Mesenchymal stem cell (in vitro differentiated cells and primary cell): ENCODE results near the gene LIN7B.

Source experiments
- DNase-seq: peaks from one replicate; pipeline ENCODE4 v3.0.0-alpha.2; 2013
- H2AFZ ChIP-seq: one replicate; pipeline ENCODE4 v1.6.1; 2013; ENCODE audit warnings: low read depth, mild to moderate bottlenecking, control low read depth, inconsistent platforms, low read length, moderate library complexity
- H2AK5ac ChIP-seq: 2 replicates; pipeline ENCODE4 v1.6.1; 2013; ENCODE audit warnings: low read length, moderate library complexity, mild to moderate bottlenecking, inconsistent platforms; ENCODE audit not compliant: severe bottlenecking
- H2BK120ac ChIP-seq: one replicate; pipeline ENCODE4 v1.6.1; 2013; ENCODE audit warnings: low read depth, mild to moderate bottlenecking, inconsistent platforms, low read length, moderate library complexity
- H2BK12ac ChIP-seq, 2 experiments: one replicate each; pipeline ENCODE4 v1.6.1; 2013; ENCODE audit warnings: inconsistent platforms in 2 of 2, low read length in 2 of 2, mild to moderate bottlenecking in 2 of 2, moderate library complexity in 2 of 2, control low read depth in 1 of 2
- H2BK15ac ChIP-seq: one replicate; pipeline ENCODE4 v1.6.1; 2013; ENCODE audit warnings: mild to moderate bottlenecking, low read depth, inconsistent platforms; ENCODE audit not compliant: poor library complexity, severe bottlenecking
- H2BK5ac ChIP-seq: 2 replicates; pipeline ENCODE4 v1.6.1; 2013; ENCODE audit warnings: low read depth, mild to moderate bottlenecking, low read length, control low read depth, inconsistent platforms; ENCODE audit not compliant: poor library complexity, severe bottlenecking
- H3K14ac ChIP-seq, 2 experiments: one replicate each; pipeline ENCODE4 v1.6.1; 2013; ENCODE audit warnings: inconsistent platforms in 2 of 2, low read length in 2 of 2, control low read depth in 1 of 2, mild to moderate bottlenecking in 1 of 2, moderate library complexity in 1 of 2
- H3K18ac ChIP-seq, 2 experiments: one replicate each; pipeline ENCODE4 v1.6.1; 2013; ENCODE audit warnings: inconsistent platforms in 2 of 2, low read length in 2 of 2, control low read depth in 1 of 2, low read depth in 1 of 2, mild to moderate bottlenecking in 1 of 2
- H3K23ac ChIP-seq, 2 experiments: one replicate each; pipeline ENCODE4 v1.6.1; 2013; ENCODE audit warnings: inconsistent platforms in 2 of 2, low read length in 2 of 2, mild to moderate bottlenecking in 2 of 2, moderate library complexity in 2 of 2, control low read depth in 1 of 2
- H3K27ac ChIP-seq: 2 replicates; pipeline ENCODE4 v1.5.1; 2013; ENCODE audit warnings: mild to moderate bottlenecking, moderate library complexity, low read length, control low read depth, inconsistent platforms; ENCODE audit not compliant: poor library complexity, severe bottlenecking
- H3K27me3 ChIP-seq, 2 experiments: 2 replicates each; pipeline versions ENCODE4 v1.6.1 to v1.7.0; 2013; ENCODE audit warnings: low read length in 2 of 2, mild to moderate bottlenecking in 2 of 2, moderate library complexity in 2 of 2, control low read depth in 1 of 2, inconsistent platforms in 1 of 2; ENCODE audit not compliant: control insufficient read depth in 1 of 2, insufficient read depth in 1 of 2
- H3K36me3 ChIP-seq, 2 experiments: 2 replicates each; pipeline versions ENCODE4 v1.6.1 to v1.7.0; 2013; ENCODE audit warnings: low read length in 2 of 2, control low read depth in 1 of 2, inconsistent platforms in 1 of 2, low read depth in 1 of 2, mild to moderate bottlenecking in 1 of 2; ENCODE audit not compliant: insufficient read depth in 2 of 2, control insufficient read depth in 1 of 2
- H3K4ac ChIP-seq, 2 experiments: one replicate each; pipeline ENCODE4 v1.6.1; 2013; ENCODE audit warnings: inconsistent platforms in 2 of 2, low read length in 2 of 2, mild to moderate bottlenecking in 2 of 2, moderate library complexity in 2 of 2, control low read depth in 1 of 2, low read depth in 1 of 2
- H3K4me1 ChIP-seq: 2 replicates; pipeline ENCODE4 v1.6.1; 2013; ENCODE audit warnings: low read depth, low read length, control low read depth; ENCODE audit not compliant: control insufficient read depth, insufficient read depth
- H3K4me2 ChIP-seq: 2 replicates; pipeline ENCODE4 v1.6.1; 2013; ENCODE audit warnings: low read length, mild to moderate bottlenecking, inconsistent platforms; ENCODE audit not compliant: poor library complexity, severe bottlenecking
- H3K4me3 ChIP-seq, 2 experiments: 2 replicates each; pipeline versions ENCODE4 v1.5.1 to v1.7.0; 2013; ENCODE audit warnings: low read length in 2 of 2, mild to moderate bottlenecking in 2 of 2, control low read depth in 1 of 2, low read depth in 1 of 2; ENCODE audit not compliant: insufficient read depth in 1 of 2
- H3K79me1 ChIP-seq: replicated peaks from 2 replicates; pipeline ENCODE4 v1.6.1; 2013; ENCODE audit warnings: mild to moderate bottlenecking, control low read depth, low read length, inconsistent platforms; ENCODE audit not compliant: poor library complexity, severe bottlenecking
- H3K9ac ChIP-seq: 2 replicates; pipeline ENCODE4 v1.7.0; 2013; ENCODE audit warnings: mild to moderate bottlenecking, low read length, moderate library complexity
- H3K9me3 ChIP-seq: 2 replicates; pipeline ENCODE4 v1.7.0; 2013; ENCODE audit warnings: mild to moderate bottlenecking, low read length; ENCODE audit not compliant: control insufficient read depth
- H4K8ac ChIP-seq: one replicate; pipeline ENCODE4 v1.6.1; 2013; ENCODE audit warnings: inconsistent platforms, mild to moderate bottlenecking, low read length, moderate library complexity
- H4K91ac ChIP-seq: one replicate; pipeline ENCODE4 v1.6.1; 2013; ENCODE audit warnings: mild to moderate bottlenecking, low read length, inconsistent platforms
- WGBS: methylation state at CpG from one replicate; pipeline ENCODE4 v1.1.7; 2013; ENCODE audit warnings: mixed read lengths; 5-methylcytosine and 5-hydroxymethylcytosine counted together

Gene LIN7B

GRCh38 chr19:49154279-49154678 is 40.1 kb downstream of the LIN7B start:
- H3K4me3 ChIP-seq: no peak overlapping the region
- no peak overlapping the region for H2BK5ac ChIP-seq
- no peak overlapping the region for H3K4ac ChIP-seq
- H3K9me3 ChIP-seq: no peaks in the 10 kb centered on the region
- no peak overlapping the region for H3K18ac ChIP-seq
- H4K91ac ChIP-seq: no peak overlapping the region
- H3K4me2 ChIP-seq: no peak overlapping the region
- no peak overlapping the region for H4K8ac ChIP-seq
- peaks cover 10 to 11% of the 10 kb centered on the region in 2 experiments for H3K27me3 ChIP-seq
- no peak overlapping the region for H2AK5ac ChIP-seq
- WGBS: 95% methylated on average over 6 of the region's 6 CpGs
- H3K9ac ChIP-seq: no peak overlapping the region
- H3K27ac ChIP-seq: no peak overlapping the region
- no peak overlapping the region for H2BK15ac ChIP-seq
- H3K14ac ChIP-seq: no peak overlapping the region
- H3K23ac ChIP-seq: no peak overlapping the region
- DNase-seq: no peak
- no peaks in the 10 kb centered on the region for H3K36me3 ChIP-seq
- peaks cover 7% of the 10 kb centered on the region for H3K79me1 ChIP-seq
- peaks cover 28% of the 10 kb centered on the region for H3K4me1 ChIP-seq
- H2BK120ac ChIP-seq: no peak overlapping the region
- no peak overlapping the region for H2AFZ ChIP-seq
- H2BK12ac ChIP-seq: no peak overlapping the region

- H3K4me1 ChIP-seq: peaks cover 22% of the 10 kb centered on the region
- no peak within 1 kb of the TSS for H3K18ac ChIP-seq
- no peak within 1 kb of the TSS for H3K4ac ChIP-seq
- H2BK5ac ChIP-seq: no peak within 1 kb of the TSS
- H3K4me3 ChIP-seq: no peak within 1 kb of the TSS
- H4K8ac ChIP-seq: no peak within 1 kb of the TSS
- H2AK5ac ChIP-seq: no peak within 1 kb of the TSS
- H3K9ac ChIP-seq: no peak within 1 kb of the TSS
- peaks cover 13% of the 10 kb centered on the region for H3K79me1 ChIP-seq
- no peak within 1 kb of the TSS for H2AFZ ChIP-seq
- peak within 1 kb of the TSS in 1 of 2 experiments; percentile 40 for H2BK12ac ChIP-seq
- H3K4me2 ChIP-seq: no peak within 1 kb of the TSS
- WGBS: 72% methylated on average over 19 of the region's 19 CpGs
- no peaks in the 10 kb centered on the region for H3K9me3 ChIP-seq
- no peak within 1 kb of the TSS for H3K23ac ChIP-seq
- peak within 1 kb of the TSS; percentile 2 for H2BK15ac ChIP-seq
- H3K27ac ChIP-seq: no peak within 1 kb of the TSS
- H3K36me3 ChIP-seq: no peaks in the 10 kb centered on the region
- H2BK120ac ChIP-seq: no peak within 1 kb of the TSS
- H4K91ac ChIP-seq: no peak within 1 kb of the TSS
- no peak within 1 kb of the TSS for H3K14ac ChIP-seq
- H3K27me3 ChIP-seq: peaks cover 10 to 11% of the 10 kb centered on the region in 2 experiments
- no peak for DNase-seq
These were observed 41.0 kb downstream of the LIN7B start, which contains the start of gene HRC for GRCh38 chr19:49155005-49155819. TSS of gene HRC (minus strand) at chr19:49155396. CDS start at chr19:49155237, 159 bp downstream.

- H3K4me2 ChIP-seq: no peak overlapping the region
- H3K18ac ChIP-seq: no peak overlapping the region
- H3K36me3 ChIP-seq: peaks cover 0 to 4% of the 10 kb centered on the region in 2 experiments
- no peak overlapping the region for H2AFZ ChIP-seq
- H3K9me3 ChIP-seq: no peaks in the 10 kb centered on the region
- H2AK5ac ChIP-seq: no peak overlapping the region
- no peak overlapping the region for H3K23ac ChIP-seq
- no peak overlapping the region for H3K14ac ChIP-seq
- H4K8ac ChIP-seq: no peak overlapping the region
- H3K27ac ChIP-seq: no peak overlapping the region
- H2BK12ac ChIP-seq: peak overlapping the region in 1 of 2 experiments; percentile 40
- H3K4ac ChIP-seq: no peak overlapping the region
- peaks cover 15% of the 10 kb centered on the region for H3K79me1 ChIP-seq
- peaks cover 10 to 11% of the 10 kb centered on the region in 2 experiments for H3K27me3 ChIP-seq
- 18% methylated on average over 4 of the region's 4 CpGs for WGBS
- no peak overlapping the region for H3K9ac ChIP-seq
- H2BK120ac ChIP-seq: no peak overlapping the region
- no peak overlapping the region for H4K91ac ChIP-seq
- DNase-seq: no peak
- H3K4me1 ChIP-seq: peaks cover 23% of the 10 kb centered on the region
- no peak overlapping the region for H2BK5ac ChIP-seq
- H2BK15ac ChIP-seq: peak overlapping the region; percentile 2
- no peak overlapping the region for H3K4me3 ChIP-seq
These were observed 41.7 kb downstream of the LIN7B start for GRCh38 chr19:49155820-49156346.
